Tibial nerve (tissue), 4 donors: ENCODE results near the gene IKZF1.

Experiments used
- EP300 ChIP-seq, 2 donors: sonication (generic); formaldehyde crosslinking; IDR thresholded peaks; one replicate each; pipeline ENCODE4 v1.6.1; 2017; ENCODE audit warnings: antibody characterized with exemption in 2 of 2, mild to moderate bottlenecking in 1 of 2
- POLR2A ChIP-seq, 2 donors: fragments of 450-650 bp; IDR thresholded peaks; one replicate each; pipeline ENCODE4 v1.6.1; 2017; ENCODE audit warnings: antibody characterized with exemption in 2 of 2, mild to moderate bottlenecking in 2 of 2, moderate library complexity in 2 of 2
- TF ChIP-seq, protein P1 (sequence below), 5 experiments: fragments of 200-600 bp in 3 of 5; fragments of 450-650 bp in 2 of 5; sonication (generic) in 3 of 5; IDR thresholded peaks; one replicate each; pipeline ENCODE4 v1.5.1; 2016 to 2019; ENCODE audit warnings: antibody characterized with exemption in 5 of 5, mild to moderate bottlenecking in 3 of 5, moderate library complexity in 2 of 5

DNA sequence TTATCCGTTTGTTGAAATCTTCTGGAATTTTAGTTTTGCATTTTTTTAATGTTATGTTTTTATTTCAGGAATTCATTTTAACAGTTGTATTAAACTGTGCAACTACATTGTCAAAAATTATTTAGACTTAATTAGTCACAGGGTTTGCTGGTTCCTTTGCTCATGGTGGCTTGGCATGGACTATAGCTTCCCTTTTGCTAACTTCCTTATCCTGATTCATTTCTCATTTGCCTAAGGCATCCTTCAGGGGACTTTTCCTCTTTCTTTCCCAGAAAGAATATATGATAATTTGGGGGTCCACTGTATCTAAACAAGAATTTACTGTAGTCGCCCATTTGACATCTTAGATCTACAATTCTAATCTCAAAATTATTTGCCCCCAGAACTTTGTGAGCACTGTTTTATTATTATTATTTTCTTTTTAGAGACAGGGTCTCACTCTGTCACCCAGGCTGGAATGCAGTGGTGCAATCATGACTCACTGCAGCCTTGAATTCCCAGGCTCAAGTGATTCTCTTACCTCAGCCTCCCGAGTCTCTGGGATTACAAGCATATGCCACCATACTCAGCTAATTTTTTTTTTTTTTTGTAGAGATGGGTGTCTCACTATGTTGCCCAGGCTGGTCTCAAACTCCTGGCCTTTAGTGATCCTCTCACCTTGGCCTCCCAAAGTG is 131.8 kb downstream of the IKZF1 start:
- TF ChIP-seq, protein P1, sequence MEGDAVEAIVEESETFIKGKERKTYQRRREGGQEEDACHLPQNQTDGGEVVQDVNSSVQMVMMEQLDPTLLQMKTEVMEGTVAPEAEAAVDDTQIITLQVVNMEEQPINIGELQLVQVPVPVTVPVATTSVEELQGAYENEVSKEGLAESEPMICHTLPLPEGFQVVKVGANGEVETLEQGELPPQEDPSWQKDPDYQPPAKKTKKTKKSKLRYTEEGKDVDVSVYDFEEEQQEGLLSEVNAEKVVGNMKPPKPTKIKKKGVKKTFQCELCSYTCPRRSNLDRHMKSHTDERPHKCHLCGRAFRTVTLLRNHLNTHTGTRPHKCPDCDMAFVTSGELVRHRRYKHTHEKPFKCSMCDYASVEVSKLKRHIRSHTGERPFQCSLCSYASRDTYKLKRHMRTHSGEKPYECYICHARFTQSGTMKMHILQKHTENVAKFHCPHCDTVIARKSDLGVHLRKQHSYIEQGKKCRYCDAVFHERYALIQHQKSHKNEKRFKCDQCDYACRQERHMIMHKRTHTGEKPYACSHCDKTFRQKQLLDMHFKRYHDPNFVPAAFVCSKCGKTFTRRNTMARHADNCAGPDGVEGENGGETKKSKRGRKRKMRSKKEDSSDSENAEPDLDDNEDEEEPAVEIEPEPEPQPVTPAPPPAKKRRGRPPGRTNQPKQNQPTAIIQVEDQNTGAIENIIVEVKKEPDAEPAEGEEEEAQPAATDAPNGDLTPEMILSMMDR (IDR thresholded peaks at IDR 0.05) = no peak
- TF ChIP-seq EP300 (IDR thresholded peaks at IDR 0.05) (no peak), POLR2A (IDR thresholded peaks at IDR 0.05) (no peak)
